H9 (cell line): ENCODE data around the gene UBE2L5. TPM values are rescaled to one million over a fixed set of nuclear protein-coding genes. Genes with fewer than 3 reads are reported as not detected.

ENCODE experiments used
- DNase-seq: peaks from one replicate; pipeline ENCODE4 v3.0.0-alpha.2; 2017
- H2AFZ ChIP-seq: one replicate; pipeline ENCODE4 v1.6.1; 2013; ENCODE audit warnings: mild to moderate bottlenecking, low read length, control low read depth, moderate library complexity
- H2AK5ac ChIP-seq: 2 replicates; pipeline ENCODE4 v1.6.1; 2013; ENCODE audit warnings: low read length, control low read depth, mixed read lengths; ENCODE audit not compliant: insufficient read length
- H2BK120ac ChIP-seq: one replicate; pipeline ENCODE4 v1.6.1; 2013; ENCODE audit warnings: low read depth, mild to moderate bottlenecking, low read length, control low read depth, inconsistent platforms; ENCODE audit not compliant: poor library complexity, severe bottlenecking
- H2BK12ac ChIP-seq: 2 replicates; pipeline ENCODE4 v1.6.1; 2013; ENCODE audit warnings: low read length, control low read depth, mixed read lengths, low read depth; ENCODE audit not compliant: insufficient read length
- H2BK15ac ChIP-seq: 2 replicates; pipeline ENCODE4 v1.6.1; 2013; ENCODE audit warnings: low read depth, low read length, control low read depth
- H2BK20ac ChIP-seq: one replicate; pipeline ENCODE4 v1.6.1; 2013; ENCODE audit warnings: low read depth, mild to moderate bottlenecking, low read length, control low read depth, inconsistent platforms; ENCODE audit not compliant: poor library complexity, severe bottlenecking
- H2BK5ac ChIP-seq: 2 replicates; pipeline ENCODE4 v1.6.1; 2013; ENCODE audit warnings: low read length, control low read depth, mixed read lengths; ENCODE audit not compliant: insufficient read length
- H3K14ac ChIP-seq: 2 replicates; pipeline ENCODE4 v1.6.1; 2013; ENCODE audit warnings: low read length, control low read depth; ENCODE audit not compliant: insufficient read depth
- H3K18ac ChIP-seq: 2 replicates; pipeline ENCODE4 v1.6.1; 2013; ENCODE audit warnings: low read depth, mild to moderate bottlenecking, mixed read lengths, low read length, control low read depth; ENCODE audit not compliant: insufficient read length
- H3K23ac ChIP-seq: 2 replicates; pipeline ENCODE4 v1.6.1; 2013; ENCODE audit warnings: low read length, control low read depth, mixed read lengths, low read depth; ENCODE audit not compliant: insufficient read length
- H3K23me2 ChIP-seq: 2 replicates; pipeline ENCODE4 v1.6.1; 2013; ENCODE audit warnings: low read depth, mild to moderate bottlenecking, mixed read lengths, low read length, control low read depth; ENCODE audit not compliant: insufficient read length, poor library complexity, severe bottlenecking
- H3K27ac ChIP-seq: 2 replicates; pipeline ENCODE4 v1.5.1; 2013; ENCODE audit warnings: low read length, control low read depth, mixed read lengths, low read depth; ENCODE audit not compliant: insufficient read length
- H3K27me3 ChIP-seq: 2 replicates; pipeline ENCODE4 v1.6.1; 2013; ENCODE audit warnings: low read length, control low read depth, inconsistent platforms; ENCODE audit not compliant: insufficient read depth
- H3K4ac ChIP-seq: 2 replicates; pipeline ENCODE4 v1.6.1; 2013; ENCODE audit warnings: low read depth, mild to moderate bottlenecking, control low read depth, inconsistent platforms, low read length, moderate library complexity
- H3K4me1 ChIP-seq: 2 replicates; pipeline ENCODE4 v1.6.1; 2013; ENCODE audit warnings: low read length, control low read depth, inconsistent platforms; ENCODE audit not compliant: insufficient read depth
- H3K4me2 ChIP-seq: 2 replicates; pipeline ENCODE4 v1.6.1; 2013; ENCODE audit warnings: low read length, control low read depth, mixed read lengths; ENCODE audit not compliant: insufficient read length, insufficient read depth
- H3K56ac ChIP-seq: 2 replicates; pipeline ENCODE4 v1.6.1; 2013; ENCODE audit warnings: low read depth, mild to moderate bottlenecking, mixed read lengths, low read length, control low read depth; ENCODE audit not compliant: insufficient read length
- H3K79me1 ChIP-seq: 2 replicates; pipeline ENCODE4 v1.6.1; 2013; ENCODE audit warnings: low read depth, mild to moderate bottlenecking, moderate library complexity, low read length, control low read depth, inconsistent platforms; ENCODE audit not compliant: insufficient read depth, poor library complexity, severe bottlenecking
- H3K79me2 ChIP-seq: 2 replicates; pipeline ENCODE4 v1.6.1; 2013; ENCODE audit warnings: low read length, control low read depth, inconsistent platforms; ENCODE audit not compliant: insufficient read depth
- H3K9ac ChIP-seq: 2 replicates; pipeline ENCODE4 v1.6.1; 2013; ENCODE audit warnings: low read length, control low read depth, mixed read lengths; ENCODE audit not compliant: insufficient read length; ENCODE audit errors: extremely low read depth
- H3K9me3 ChIP-seq: one replicate; pipeline ENCODE4 v1.6.1; 2013; ENCODE audit warnings: low read depth, low read length, inconsistent platforms; ENCODE audit not compliant: control insufficient read depth
- H3T11ph ChIP-seq: one replicate; pipeline ENCODE4 v1.6.1; 2013; ENCODE audit warnings: mild to moderate bottlenecking, low read length, control low read depth, inconsistent platforms
- H4K20me1 ChIP-seq: one replicate; pipeline ENCODE4 v1.6.1; 2013; ENCODE audit not compliant: control insufficient read depth, insufficient read length, insufficient read depth
- H4K5ac ChIP-seq: 2 replicates; pipeline ENCODE4 v1.6.1; 2013; ENCODE audit warnings: low read depth, mild to moderate bottlenecking, mixed read lengths, low read length, control low read depth; ENCODE audit not compliant: insufficient read length
- H4K8ac ChIP-seq: replicated peaks from 2 replicates; pipeline ENCODE4 v1.6.1; 2013; ENCODE audit warnings: low read length, control low read depth, mixed read lengths, low read depth; ENCODE audit not compliant: insufficient read length
- H4K91ac ChIP-seq: 2 replicates; pipeline ENCODE4 v1.6.1; 2013; ENCODE audit warnings: low read depth, mild to moderate bottlenecking, moderate library complexity, mixed read lengths, low read length, control low read depth; ENCODE audit not compliant: insufficient read length
- H3K27ac Mint-ChIP-seq, 3 experiments: 2 replicates in 2 of 3; 3 replicates in 1 of 3; pipeline ENCODE4 v1.8.0; 2020 to 2021; ENCODE audit warnings: mixed read lengths in 3 of 3, mild to moderate bottlenecking in 1 of 3, moderate library complexity in 1 of 3
- H3K27me3 Mint-ChIP-seq: 2 replicates; pipeline ENCODE4 v1.8.0; 2021; ENCODE audit warnings: low read depth, mild to moderate bottlenecking, moderate library complexity, mixed read lengths
- H3K36me3 Mint-ChIP-seq, 3 experiments: 2 replicates in 2 of 3; 3 replicates in 1 of 3; pipeline ENCODE4 v1.8.0; 2020 to 2021; ENCODE audit warnings: low read depth in 3 of 3, mixed read lengths in 3 of 3; ENCODE audit not compliant: insufficient read depth in 1 of 3
- H3K4me1 Mint-ChIP-seq, 2 experiments: 2 replicates each; pipeline ENCODE4 v1.8.0; 2020; ENCODE audit warnings: mixed read lengths in 2 of 2
- H3K4me3 Mint-ChIP-seq, 2 experiments: 2 replicates in 1 of 2; 3 replicates in 1 of 2; pipeline ENCODE4 v1.8.0; 2020 to 2021; ENCODE audit warnings: mild to moderate bottlenecking in 2 of 2, mixed read lengths in 2 of 2, moderate library complexity in 1 of 2
- H3K9me3 Mint-ChIP-seq, 2 experiments: 2 replicates in 1 of 2; 3 replicates in 1 of 2; pipeline ENCODE4 v1.8.0; 2020; ENCODE audit warnings: mild to moderate bottlenecking in 2 of 2, mixed read lengths in 2 of 2, moderate library complexity in 1 of 2
- WGBS: extraction: QIAGEN DNeasy Blood & Tissue Kit; methylation state at CpG from one replicate; pipeline ENCODE4 v1.1.7; 2013; ENCODE audit warnings: missing lambda C conversion rate, low lambda C conversion rate, mixed read lengths; ENCODE audit not compliant: insufficient read length; ENCODE audit errors: extremely low coverage; 5-methylcytosine and 5-hydroxymethylcytosine counted together
- total RNA-seq: library from RNA; stranded (reverse); gene quantifications from 2 replicates; pipeline ENCODE4 v1.2.1, GENCODE V29; 2021
- TF ChIP-seq, protein P1 (sequence below): fragments of 200-600 bp; sonication (generic); conservative IDR thresholded peaks from 3 replicates; pipeline ENCODE4 v1.8.0; 2021; ENCODE audit warnings: antibody characterized with exemption, mild to moderate bottlenecking

The UBE2L5 gene
- total RNA-seq, 1 experiment from 2014 or later, result 0.20 TPM

DNA sequence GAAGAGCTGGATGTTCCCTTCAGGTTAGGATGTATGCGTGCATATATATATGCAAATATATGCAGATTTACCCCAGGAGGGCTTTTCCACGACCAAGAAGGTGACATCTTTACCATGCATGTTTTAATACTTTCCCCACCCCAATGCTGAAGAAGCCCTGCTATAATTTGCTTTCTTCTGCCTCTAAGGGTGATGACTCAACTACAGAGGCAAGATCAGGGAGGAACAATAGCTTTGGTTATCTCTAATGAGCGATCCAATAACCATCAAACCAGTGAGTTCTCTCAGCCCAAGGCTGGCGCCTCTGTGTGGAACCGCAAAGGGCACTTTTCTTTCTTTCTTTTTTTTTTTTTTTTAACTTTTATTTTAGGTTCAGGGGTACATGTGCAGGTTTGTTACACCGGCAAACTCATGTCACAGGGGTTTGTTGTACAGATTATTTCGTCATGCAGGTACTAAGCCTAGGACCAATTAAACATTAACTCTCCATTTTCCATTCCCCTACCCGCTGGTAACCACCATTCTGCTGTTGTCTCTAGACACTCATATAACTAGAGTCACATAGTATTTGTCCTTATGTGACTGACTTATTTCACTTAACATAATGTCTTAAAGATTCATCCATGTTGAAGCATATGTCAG, 25.7 kb upstream of the UBE2L5 start:
- no peak overlapping the region for H3K4me3 Mint-ChIP-seq
- H3K27ac Mint-ChIP-seq, result no peak overlapping the region

More for the DNA sequence above, 25.7 kb upstream of the UBE2L5 start:
- TF ChIP-seq, protein P1, sequence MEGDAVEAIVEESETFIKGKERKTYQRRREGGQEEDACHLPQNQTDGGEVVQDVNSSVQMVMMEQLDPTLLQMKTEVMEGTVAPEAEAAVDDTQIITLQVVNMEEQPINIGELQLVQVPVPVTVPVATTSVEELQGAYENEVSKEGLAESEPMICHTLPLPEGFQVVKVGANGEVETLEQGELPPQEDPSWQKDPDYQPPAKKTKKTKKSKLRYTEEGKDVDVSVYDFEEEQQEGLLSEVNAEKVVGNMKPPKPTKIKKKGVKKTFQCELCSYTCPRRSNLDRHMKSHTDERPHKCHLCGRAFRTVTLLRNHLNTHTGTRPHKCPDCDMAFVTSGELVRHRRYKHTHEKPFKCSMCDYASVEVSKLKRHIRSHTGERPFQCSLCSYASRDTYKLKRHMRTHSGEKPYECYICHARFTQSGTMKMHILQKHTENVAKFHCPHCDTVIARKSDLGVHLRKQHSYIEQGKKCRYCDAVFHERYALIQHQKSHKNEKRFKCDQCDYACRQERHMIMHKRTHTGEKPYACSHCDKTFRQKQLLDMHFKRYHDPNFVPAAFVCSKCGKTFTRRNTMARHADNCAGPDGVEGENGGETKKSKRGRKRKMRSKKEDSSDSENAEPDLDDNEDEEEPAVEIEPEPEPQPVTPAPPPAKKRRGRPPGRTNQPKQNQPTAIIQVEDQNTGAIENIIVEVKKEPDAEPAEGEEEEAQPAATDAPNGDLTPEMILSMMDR, result no peak
- Mint-ChIP-seq H3K36me3 (no peaks in the 10 kb centered on the region), H3K4me1 (peaks cover 20 to 24% of the 10 kb centered on the region in 2 experiments), H3K27me3 (peaks cover 11% of the 10 kb centered on the region), H3K9me3 (no peaks in the 10 kb centered on the region)
- Histone ChIP-seq H3K4me2 (no peak overlapping the region), H3K18ac (no peak overlapping the region), H4K8ac (no peak overlapping the region), H4K20me1 (no peaks in the 10 kb centered on the region), H3K79me2 (no peaks in the 10 kb centered on the region), H2BK120ac (no peak overlapping the region), H4K91ac (no peak overlapping the region), H2BK20ac (no peak overlapping the region), H3K4me1 (no peaks in the 10 kb centered on the region; the same call in 1 of the 2 replicates), H3K79me1 (no peaks in the 10 kb centered on the region), H3K4ac (no peak overlapping the region), H3K27me3 (no peaks in the 10 kb centered on the region), H3K14ac (no peak overlapping the region), H3T11ph (no peak overlapping the region), H3K23me2 (peaks cover 7% of the 10 kb centered on the region), H3K23ac (no peak overlapping the region), H3K9me3 (no peaks in the 10 kb centered on the region), H3K9ac (no peak overlapping the region), H3K27ac (no peak overlapping the region), H2BK12ac (no peak overlapping the region), H2AFZ (no peak overlapping the region), H2BK5ac (no peak overlapping the region), H4K5ac (no peak overlapping the region), H2BK15ac (no peak overlapping the region), H2AK5ac (no peak overlapping the region), H3K56ac (no peak overlapping the region)
- no peak for DNase-seq
- WGBS, result no CpG with 5 or more reads among the region's 8 CpGs
